Panc1 (cell line): Measurements from ENCODE around the gene FLT3. TPM values are rescaled to one million over a fixed set of nuclear protein-coding genes. Genes with fewer than 3 reads are reported as not detected.

Source experiments
- ATAC-seq: fragments of 200-7000 bp; cut with Tn5 transposase; 2 replicates; pipeline ENCODE4 v1.9.1; 2020; ENCODE audit warnings: mild to moderate bottlenecking, moderate library complexity
- BruUV-seq: library from RNA; stranded (reverse); fragments of 400-500 nt; replicated peaks from 2 replicates; lab custom pipeline; 2021; lab: Mats Ljungman, UMichigan
- CTCF ChIA-PET: fragments of 300-600 bp; sonication (Branson Sonifier 250); formaldehyde crosslinking; loops from one replicate; lab custom pipeline; 2022; ENCODE audit warnings: antibody characterized with exemption; lab: Charles Lee
- POLR2A ChIA-PET: fragments of 300-600 bp; sonication (Branson Sonifier 250); formaldehyde crosslinking; loops from one replicate; lab custom pipeline; 2022; ENCODE audit warnings: antibody characterized with exemption; lab: Charles Lee
- DNase-seq: peaks from one replicate; pipeline ENCODE4 v3.0.0-alpha.2; 2010; ENCODE audit warnings: low read depth, low spot score
- H3K27ac ChIP-seq: 2 replicates; pipeline ENCODE4 v1.5.1; 2011; ENCODE audit warnings: mild to moderate bottlenecking, low read length, inconsistent platforms
- H3K27me3 ChIP-seq: fragments of 200-500 bp; sonication (Bioruptor generic); 2 replicates; pipeline ENCODE4 v1.6.0; 2014; ENCODE audit warnings: low read length, inconsistent platforms; ENCODE audit not compliant: control insufficient read depth, insufficient read depth
- H3K36me3 ChIP-seq: fragments of 200-500 bp; sonication (Bioruptor generic); 2 replicates; pipeline ENCODE4 v1.5.1; 2014; ENCODE audit warnings: inconsistent platforms, mild to moderate bottlenecking, low read length, moderate library complexity; ENCODE audit not compliant: control insufficient read depth, insufficient read depth
- H3K4me1 ChIP-seq: 2 replicates; pipeline ENCODE4 v1.5.1; 2011; ENCODE audit warnings: inconsistent platforms, mild to moderate bottlenecking, low read length, moderate library complexity; ENCODE audit not compliant: control insufficient read depth, insufficient read depth
- H3K4me3 ChIP-seq, 2 experiments: 2 replicates each; pipeline ENCODE4 v1.5.1; 2011 to 2012; ENCODE audit warnings: low read depth in 2 of 2, low read length in 2 of 2, mild to moderate bottlenecking in 2 of 2, inconsistent platforms in 1 of 2, moderate library complexity in 1 of 2
- H3K9me3 ChIP-seq: fragments of 200-500 bp; sonication (Bioruptor generic); 2 replicates; pipeline ENCODE4 v1.5.1; 2014; ENCODE audit warnings: low read depth, mild to moderate bottlenecking, inconsistent platforms, low read length, moderate library complexity; ENCODE audit not compliant: control insufficient read depth, insufficient read depth
- SIN3A ChIP-seq: IDR thresholded peaks from 2 replicates; pipeline ENCODE4 v1.6.1; 2012; ENCODE audit warnings: low read depth, mild to moderate bottlenecking, low read length, moderate library complexity, borderline replicate concordance; ENCODE audit not compliant: insufficient read depth
- TCF7L2 ChIP-seq: IDR thresholded peaks from 2 replicates; pipeline ENCODE4 v1.6.1; 2011; ENCODE audit warnings: mild to moderate bottlenecking, low read depth, low read length, inconsistent platforms
- in situ Hi-C: cut with HindIII; loops from 2 replicates; pipeline ENCODE4 v1.10.0; 2016; ENCODE audit warnings: low sequenced_read_pairs, low pct_unique_long_range_greater_than_20kb
- intact Hi-C: fragments of 100-400 bp; cut with micrococcal nuclease; formaldehyde crosslinking; loops from one replicate; pipeline ENCODE4 v1.10.0; 2022; ENCODE audit not compliant: unreplicated experiment
- total RNA-seq: library from RNA; stranded (reverse); gene quantifications from one replicate; pipeline ENCODE4 v1.2.1, GENCODE V29; 2021; ENCODE audit not compliant: unreplicated experiment
- TF ChIP-seq, protein P1 (sequence below): fragments of 450-650 bp; IDR thresholded peaks from 2 replicates; pipeline ENCODE4 v1.5.1; 2017; ENCODE audit warnings: mild to moderate bottlenecking
- TF ChIP-seq, protein P2 (sequence below), 2 experiments: IDR thresholded peaks; 2 replicates each; pipeline ENCODE4 v1.6.1; 2011 to 2012; ENCODE audit warnings: low read depth in 2 of 2, control low read depth in 1 of 2, low read length in 1 of 2, mild to moderate bottlenecking in 1 of 2, moderate library complexity in 1 of 2; ENCODE audit not compliant: insufficient read depth in 1 of 2

FLT3 gene
- total RNA-seq, 1 experiment from 2014 or later: 0.08 TPM

DNA sequence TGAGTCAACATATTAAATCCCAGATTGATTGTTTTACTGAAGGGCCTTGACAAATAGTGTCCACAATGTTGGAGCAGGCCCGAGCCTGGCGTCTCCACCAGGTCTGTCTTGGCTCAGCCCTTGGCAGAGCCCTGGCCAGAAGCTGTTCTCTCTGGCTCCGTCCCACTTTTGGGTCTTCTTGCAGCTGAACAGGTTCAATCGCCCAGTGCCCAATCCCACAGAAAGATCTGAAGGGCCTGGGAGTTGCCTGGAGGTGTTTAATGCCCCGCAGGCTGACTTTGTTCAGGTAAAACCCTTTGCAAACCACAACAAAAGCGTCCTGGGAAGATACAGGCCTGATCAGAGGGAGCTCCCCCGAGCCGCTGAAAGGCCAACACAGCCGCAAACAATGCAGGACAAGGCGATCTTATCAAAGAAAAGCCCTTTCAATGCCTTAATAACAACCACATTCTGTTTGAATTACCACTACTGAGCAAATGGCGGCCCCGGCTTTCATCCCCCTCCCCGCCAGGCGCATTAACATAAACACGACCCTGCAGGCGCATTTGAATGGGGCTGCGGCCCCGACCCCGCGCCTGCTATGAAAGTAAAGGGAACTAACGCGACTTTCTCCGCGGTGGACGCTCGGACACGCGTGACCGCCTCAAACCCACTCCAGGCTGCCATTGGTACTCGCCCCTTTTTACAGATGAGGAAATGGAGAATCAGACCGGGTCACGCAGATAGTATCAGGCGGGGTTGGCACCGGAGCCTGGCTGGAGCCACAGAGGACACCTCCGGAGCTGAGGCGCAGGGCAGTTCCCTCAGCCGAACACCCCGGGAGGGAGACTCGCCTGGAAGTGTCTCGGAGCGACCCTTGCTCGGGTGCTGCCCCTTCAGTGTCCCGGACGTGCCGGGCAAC, 134.4 kb downstream of the FLT3 start:
- ChIA-PET CTCF (interaction anchor here (0.7 kb wide), 1 partner anchor 134 kb away, joined by 3 read pairs; no protein-coding TSS in a partner anchor), POLR2A (no interaction called here)
- no peaks in the 10 kb centered on the region for H3K27me3 ChIP-seq
- peak; percentile 92 for TF ChIP-seq TCF7L2
- TF ChIP-seq, protein P1, sequence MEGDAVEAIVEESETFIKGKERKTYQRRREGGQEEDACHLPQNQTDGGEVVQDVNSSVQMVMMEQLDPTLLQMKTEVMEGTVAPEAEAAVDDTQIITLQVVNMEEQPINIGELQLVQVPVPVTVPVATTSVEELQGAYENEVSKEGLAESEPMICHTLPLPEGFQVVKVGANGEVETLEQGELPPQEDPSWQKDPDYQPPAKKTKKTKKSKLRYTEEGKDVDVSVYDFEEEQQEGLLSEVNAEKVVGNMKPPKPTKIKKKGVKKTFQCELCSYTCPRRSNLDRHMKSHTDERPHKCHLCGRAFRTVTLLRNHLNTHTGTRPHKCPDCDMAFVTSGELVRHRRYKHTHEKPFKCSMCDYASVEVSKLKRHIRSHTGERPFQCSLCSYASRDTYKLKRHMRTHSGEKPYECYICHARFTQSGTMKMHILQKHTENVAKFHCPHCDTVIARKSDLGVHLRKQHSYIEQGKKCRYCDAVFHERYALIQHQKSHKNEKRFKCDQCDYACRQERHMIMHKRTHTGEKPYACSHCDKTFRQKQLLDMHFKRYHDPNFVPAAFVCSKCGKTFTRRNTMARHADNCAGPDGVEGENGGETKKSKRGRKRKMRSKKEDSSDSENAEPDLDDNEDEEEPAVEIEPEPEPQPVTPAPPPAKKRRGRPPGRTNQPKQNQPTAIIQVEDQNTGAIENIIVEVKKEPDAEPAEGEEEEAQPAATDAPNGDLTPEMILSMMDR: no peak
- H3K27ac ChIP-seq: peak overlapping the region; percentile 51
- no peak for DNase-seq
- ATAC-seq: no peak
- H3K9me3 ChIP-seq: no peaks in the 10 kb centered on the region
- H3K4me1 ChIP-seq: peaks cover 26% of the 10 kb centered on the region
- in situ Hi-C loops (loop anchor here (25.0 kb wide), 1 partner anchor 129 kb away; no protein-coding TSS in a partner anchor), intact Hi-C loops (no loop called here)
- H3K36me3 ChIP-seq: no peaks in the 10 kb centered on the region; the same call in 1 of the 2 replicates
- no TSS peak for BruUV-seq
- H3K4me3 ChIP-seq: peak overlapping the region; percentile 51 to 53

DNA sequence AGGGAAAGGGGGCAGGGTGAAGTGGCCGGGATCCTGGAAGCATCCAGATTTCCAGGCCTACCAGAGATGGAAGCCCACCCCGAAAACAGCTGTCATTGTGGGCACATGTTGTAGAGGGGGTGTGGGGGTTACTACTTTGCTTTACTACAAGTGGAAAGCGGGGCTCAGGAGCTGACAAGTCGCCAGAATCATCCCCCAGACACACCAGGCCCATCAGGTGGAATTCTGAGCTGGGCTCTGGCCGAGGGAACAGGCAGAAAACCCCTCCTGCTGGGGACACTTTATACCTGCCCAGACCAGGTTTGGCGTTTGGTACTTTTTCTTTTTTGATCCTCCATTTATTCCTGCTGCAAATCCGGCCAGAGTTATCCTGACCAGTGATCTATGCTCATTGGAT, 135.0 kb downstream of the FLT3 start:
- H3K36me3 ChIP-seq: no peaks in the 10 kb centered on the region; the same call in 1 of the 2 replicates
- no TSS peak for BruUV-seq
- TF ChIP-seq SIN3A (no peak), TCF7L2 (no peak)
- TF ChIP-seq, protein P2, sequence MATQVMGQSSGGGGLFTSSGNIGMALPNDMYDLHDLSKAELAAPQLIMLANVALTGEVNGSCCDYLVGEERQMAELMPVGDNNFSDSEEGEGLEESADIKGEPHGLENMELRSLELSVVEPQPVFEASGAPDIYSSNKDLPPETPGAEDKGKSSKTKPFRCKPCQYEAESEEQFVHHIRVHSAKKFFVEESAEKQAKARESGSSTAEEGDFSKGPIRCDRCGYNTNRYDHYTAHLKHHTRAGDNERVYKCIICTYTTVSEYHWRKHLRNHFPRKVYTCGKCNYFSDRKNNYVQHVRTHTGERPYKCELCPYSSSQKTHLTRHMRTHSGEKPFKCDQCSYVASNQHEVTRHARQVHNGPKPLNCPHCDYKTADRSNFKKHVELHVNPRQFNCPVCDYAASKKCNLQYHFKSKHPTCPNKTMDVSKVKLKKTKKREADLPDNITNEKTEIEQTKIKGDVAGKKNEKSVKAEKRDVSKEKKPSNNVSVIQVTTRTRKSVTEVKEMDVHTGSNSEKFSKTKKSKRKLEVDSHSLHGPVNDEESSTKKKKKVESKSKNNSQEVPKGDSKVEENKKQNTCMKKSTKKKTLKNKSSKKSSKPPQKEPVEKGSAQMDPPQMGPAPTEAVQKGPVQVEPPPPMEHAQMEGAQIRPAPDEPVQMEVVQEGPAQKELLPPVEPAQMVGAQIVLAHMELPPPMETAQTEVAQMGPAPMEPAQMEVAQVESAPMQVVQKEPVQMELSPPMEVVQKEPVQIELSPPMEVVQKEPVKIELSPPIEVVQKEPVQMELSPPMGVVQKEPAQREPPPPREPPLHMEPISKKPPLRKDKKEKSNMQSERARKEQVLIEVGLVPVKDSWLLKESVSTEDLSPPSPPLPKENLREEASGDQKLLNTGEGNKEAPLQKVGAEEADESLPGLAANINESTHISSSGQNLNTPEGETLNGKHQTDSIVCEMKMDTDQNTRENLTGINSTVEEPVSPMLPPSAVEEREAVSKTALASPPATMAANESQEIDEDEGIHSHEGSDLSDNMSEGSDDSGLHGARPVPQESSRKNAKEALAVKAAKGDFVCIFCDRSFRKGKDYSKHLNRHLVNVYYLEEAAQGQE (IDR thresholded peaks at IDR 0.05; ENCODE audit: insufficient read depth in 1 of 2, low read depth in 2 of 2, low read length in 1 of 2): no peak
- TF ChIP-seq, protein P1: no peak
- peaks cover 26% of the 10 kb centered on the region for H3K4me1 ChIP-seq
- no peak for ATAC-seq
- H3K4me3 ChIP-seq: no peak overlapping the region; a peak in 1 of 4 replicates
- POLR2A ChIA-PET: no interaction called here
- no peak for DNase-seq
- intact Hi-C loops (no loop called here), in situ Hi-C loops (loop anchor here (25.0 kb wide), 1 partner anchor 128 kb away; no protein-coding TSS in a partner anchor)
- CTCF ChIA-PET: no interaction called here
- no peaks in the 10 kb centered on the region for H3K9me3 ChIP-seq
- no peak overlapping the region for H3K27ac ChIP-seq
- H3K27me3 ChIP-seq: no peaks in the 10 kb centered on the region
